ENCODE results near the gene DYSF. TPM values are rescaled to one million over a fixed set of nuclear protein-coding genes. Genes with fewer than 3 reads are reported as not detected.

DYSF gene
- total and polyA plus RNA-seq, 8 donors: 17.8 to 71.4 (median 21.6) TPM

DNA sequence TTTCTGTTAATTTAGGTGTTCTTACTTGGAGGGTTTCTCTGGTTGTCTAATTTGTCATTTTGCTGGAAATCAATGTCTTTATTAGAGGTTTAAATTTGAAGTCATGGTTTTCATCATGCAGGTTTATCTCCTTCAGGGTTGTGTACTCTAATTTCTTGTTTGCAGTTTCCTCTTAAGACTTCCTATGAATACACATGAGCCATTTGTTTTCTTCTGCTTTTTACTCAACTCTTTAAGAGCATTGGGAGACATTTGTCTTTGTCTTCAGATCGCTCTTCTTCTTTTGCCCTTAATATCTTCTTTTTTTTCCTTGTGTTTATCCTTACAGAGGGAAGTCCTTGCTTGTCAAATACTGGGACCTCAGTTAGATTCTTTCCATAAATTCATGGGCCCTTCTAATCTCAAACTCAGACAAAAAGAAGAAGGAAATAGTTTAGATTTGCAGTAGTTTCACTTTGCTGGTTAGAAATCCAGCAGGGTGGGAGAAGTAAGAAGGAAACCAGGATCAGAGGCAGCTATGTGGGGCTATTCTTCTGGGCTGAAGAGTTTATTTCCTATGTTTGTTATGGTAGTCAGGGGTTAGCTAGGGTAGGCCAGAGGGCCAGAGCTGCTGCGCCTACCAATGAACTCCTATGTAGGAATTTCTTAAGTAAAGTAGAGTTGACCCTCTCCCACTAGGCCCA lies 176.6 kb downstream of the DYSF start:
- H3K4me3 ChIP-seq: no peak overlapping the region
- no peaks in the 10 kb centered on the region for H3K9me3 ChIP-seq
- TF ChIP-seq, protein P1, sequence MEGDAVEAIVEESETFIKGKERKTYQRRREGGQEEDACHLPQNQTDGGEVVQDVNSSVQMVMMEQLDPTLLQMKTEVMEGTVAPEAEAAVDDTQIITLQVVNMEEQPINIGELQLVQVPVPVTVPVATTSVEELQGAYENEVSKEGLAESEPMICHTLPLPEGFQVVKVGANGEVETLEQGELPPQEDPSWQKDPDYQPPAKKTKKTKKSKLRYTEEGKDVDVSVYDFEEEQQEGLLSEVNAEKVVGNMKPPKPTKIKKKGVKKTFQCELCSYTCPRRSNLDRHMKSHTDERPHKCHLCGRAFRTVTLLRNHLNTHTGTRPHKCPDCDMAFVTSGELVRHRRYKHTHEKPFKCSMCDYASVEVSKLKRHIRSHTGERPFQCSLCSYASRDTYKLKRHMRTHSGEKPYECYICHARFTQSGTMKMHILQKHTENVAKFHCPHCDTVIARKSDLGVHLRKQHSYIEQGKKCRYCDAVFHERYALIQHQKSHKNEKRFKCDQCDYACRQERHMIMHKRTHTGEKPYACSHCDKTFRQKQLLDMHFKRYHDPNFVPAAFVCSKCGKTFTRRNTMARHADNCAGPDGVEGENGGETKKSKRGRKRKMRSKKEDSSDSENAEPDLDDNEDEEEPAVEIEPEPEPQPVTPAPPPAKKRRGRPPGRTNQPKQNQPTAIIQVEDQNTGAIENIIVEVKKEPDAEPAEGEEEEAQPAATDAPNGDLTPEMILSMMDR (IDR thresholded peaks at IDR 0.05): no peak
- intact Hi-C loops (cut with DNase I): no loop called here
- peaks cover 0 to 22% of the 10 kb centered on the region in 2 donors for H3K4me1 ChIP-seq
- ATAC-seq (no peak), DNase-seq (no peak)
- peak overlapping the region in 1 of 2 donors; percentile 78 for H3K27ac ChIP-seq
- no peaks in the 10 kb centered on the region for H3K27me3 ChIP-seq
- H3K36me3 ChIP-seq: no peaks in the 10 kb centered on the region

DNA sequence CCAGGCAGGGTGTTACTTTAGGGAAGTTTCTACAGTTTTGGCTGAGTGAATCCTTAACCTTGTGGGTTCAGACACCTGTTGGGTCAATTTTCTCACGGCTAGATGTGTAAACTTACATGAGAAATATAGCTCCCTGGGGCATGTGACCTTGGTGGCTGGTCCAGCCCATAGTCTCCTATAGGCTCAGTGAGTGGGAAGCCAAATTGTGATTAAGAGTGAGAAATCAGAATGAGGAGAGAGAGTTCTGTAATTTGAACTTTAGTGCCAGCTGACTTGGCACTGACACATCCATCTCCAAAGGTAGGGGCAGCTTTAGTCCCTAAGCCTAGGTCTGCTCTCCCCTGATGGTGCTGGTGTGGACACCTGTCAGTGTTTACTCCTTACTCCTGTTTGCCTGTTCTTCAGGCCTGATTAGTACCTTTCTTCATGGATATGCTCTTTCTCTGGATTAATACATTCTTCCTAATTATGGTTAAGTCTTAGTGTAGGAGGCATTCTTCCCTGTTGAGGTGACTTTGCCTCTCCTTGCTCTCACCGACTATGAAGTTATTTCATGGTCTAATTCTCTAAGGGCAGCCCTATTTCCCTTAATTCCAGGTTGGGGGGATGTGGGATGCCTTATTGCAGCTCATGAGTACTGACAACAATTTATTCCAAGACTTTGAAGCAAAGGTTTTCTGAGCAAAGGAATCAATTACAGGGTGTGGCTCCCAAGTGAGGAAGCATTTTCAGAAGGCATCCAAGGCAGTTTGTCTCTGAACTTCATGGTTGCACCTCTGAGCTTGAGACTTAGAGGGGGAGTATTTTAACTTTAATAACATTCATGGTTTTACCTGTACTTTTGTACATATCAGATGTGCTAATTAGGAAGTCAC lies 177.3 kb downstream of the DYSF start:
- no peaks in the 10 kb centered on the region for H3K36me3 ChIP-seq
- DNase-seq (no peak), ATAC-seq (no peak)
- H3K4me3 ChIP-seq: no peak overlapping the region
- TF ChIP-seq, protein P1 (IDR thresholded peaks at IDR 0.05): no peak
- H3K27ac ChIP-seq: peak overlapping the region in 1 of 2 donors; percentile 78
- peaks cover 0 to 25% of the 10 kb centered on the region in 2 donors for H3K4me1 ChIP-seq
- no peaks in the 10 kb centered on the region for H3K9me3 ChIP-seq
- H3K27me3 ChIP-seq: no peaks in the 10 kb centered on the region
- intact Hi-C loops (cut with DNase I): no loop called here

DNA sequence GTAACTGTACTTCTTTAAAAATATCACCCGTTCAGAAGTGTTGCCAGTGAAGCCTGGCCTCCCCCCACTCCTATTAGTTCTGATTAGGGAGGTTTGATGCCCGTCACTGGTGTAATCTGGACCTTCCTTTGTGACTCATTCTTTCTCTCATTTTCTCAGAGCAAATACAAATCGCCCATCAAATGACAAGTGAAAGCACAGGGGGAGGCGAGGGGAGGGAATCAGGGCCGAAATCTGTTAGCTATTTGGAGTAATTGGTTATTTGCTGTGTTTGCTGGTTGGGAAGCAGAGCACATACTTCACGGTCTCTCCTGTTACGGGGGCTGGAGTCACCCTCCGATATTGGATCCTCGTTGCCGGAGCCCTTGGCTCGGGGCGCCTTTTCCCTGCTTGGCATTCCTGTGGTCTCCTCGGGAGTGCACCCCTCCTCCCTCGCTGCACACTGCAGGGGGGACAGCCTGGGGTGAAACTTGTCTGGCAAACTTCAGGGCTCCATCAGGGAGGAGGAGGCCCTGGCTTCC lies 178.1 kb downstream of the DYSF start:
- TF ChIP-seq, protein P1 (IDR thresholded peaks at IDR 0.05): no peak
- peak; percentile 57 for ATAC-seq
- intact Hi-C loops (cut with DNase I): no loop called here

DNA sequence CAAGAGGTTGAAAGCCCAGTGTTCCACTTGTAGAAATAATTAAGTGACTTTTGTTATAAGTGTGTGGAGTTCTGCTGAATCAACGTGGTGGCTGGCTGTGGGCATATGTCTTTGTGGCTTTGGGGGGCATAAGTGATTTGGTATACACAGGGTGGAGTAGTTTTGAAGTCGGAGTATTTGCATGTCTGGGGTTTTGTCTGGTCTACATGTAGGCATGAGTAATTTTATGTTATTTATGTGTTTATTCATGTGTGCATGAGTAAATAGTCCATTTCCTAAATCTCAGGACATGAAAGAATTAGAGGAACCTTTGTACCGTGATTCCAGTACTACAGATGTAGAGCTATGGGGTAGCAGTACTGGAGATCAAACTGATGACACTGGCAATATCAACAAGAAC lies 179.7 kb downstream of the DYSF start:
- TF ChIP-seq, protein P1 (IDR thresholded peaks at IDR 0.05): no peak
- Histone ChIP-seq H3K9me3 (no peaks in the 10 kb centered on the region), H3K4me3 (no peak overlapping the region), H3K4me1 (peaks cover 0 to 31% of the 10 kb centered on the region in 2 donors), H3K27ac (no peak overlapping the region), H3K27me3 (no peaks in the 10 kb centered on the region), H3K36me3 (no peaks in the 10 kb centered on the region)
- ATAC-seq (no peak), DNase-seq (no peak)
- intact Hi-C loops (cut with DNase I): no loop called here

More for the DNA sequence above, 178.1 kb downstream of the DYSF start:
- Histone ChIP-seq H3K4me1 (peaks cover 0 to 25% of the 10 kb centered on the region in 2 donors), H3K36me3 (no peaks in the 10 kb centered on the region), H3K9me3 (no peaks in the 10 kb centered on the region), H3K27me3 (no peaks in the 10 kb centered on the region), H3K27ac (peak overlapping the region in 1 of 2 donors; percentile 78), H3K4me3 (no peak overlapping the region)
- DNase-seq: no peak

DNA sequence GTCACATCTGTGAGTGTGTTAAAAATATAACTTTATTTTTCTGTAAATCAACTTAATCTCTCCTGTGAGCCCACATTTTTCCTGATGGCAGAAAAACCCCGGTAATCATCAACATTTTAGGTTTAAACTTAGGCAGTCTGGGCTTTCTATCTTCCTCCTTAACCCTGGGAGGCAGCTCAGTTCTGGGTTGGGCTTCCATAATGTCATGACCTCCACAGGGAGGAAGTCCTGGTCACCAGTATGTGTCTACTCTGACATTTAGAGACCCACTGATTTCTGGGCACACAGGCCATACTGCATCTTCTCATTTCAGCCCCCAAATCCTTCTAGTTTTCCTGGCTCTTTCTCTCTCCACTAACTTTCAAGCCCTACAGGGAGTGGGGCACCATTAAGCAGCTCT lies 181.2 kb downstream of the DYSF start:
- intact Hi-C loops (cut with DNase I): no loop called here
- H3K9me3 ChIP-seq: no peaks in the 10 kb centered on the region
- H3K27me3 ChIP-seq: no peaks in the 10 kb centered on the region
- DNase-seq (no peak), ATAC-seq (peak; percentile 37)
- TF ChIP-seq, protein P1 (IDR thresholded peaks at IDR 0.05): no peak
- no peak overlapping the region for H3K4me3 ChIP-seq
- no peaks in the 10 kb centered on the region for H3K36me3 ChIP-seq
- peaks cover 0 to 30% of the 10 kb centered on the region in 2 donors for H3K4me1 ChIP-seq
- H3K27ac ChIP-seq: no peak overlapping the region

All from left lung (tissue), 10 donors.